Thoracic aorta (tissue), 2 donors: ENCODE measurements around the gene TNRC6B. TPM values are rescaled to one million over a fixed set of nuclear protein-coding genes. Genes with fewer than 3 reads are reported as not detected.

Experiments used
- ATAC-seq: fragments of 150-250 bp; one replicate; pipeline ENCODE4 v1.8.0; 2017; ENCODE audit warnings: low read depth; ENCODE audit not compliant: insufficient number of reproducible peaks, low FRiP score
- DNase-seq: peaks from one replicate; pipeline ENCODE4 v3.0.0-alpha.2; 2020; ENCODE audit warnings: low spot score
- H3K27ac ChIP-seq, 2 donors: fragments of 200-600 bp; sonication (generic); 1 replicate in 1 of 2; 2 replicates in 1 of 2; pipeline ENCODE4 v1.5.1; 2016; ENCODE audit warnings: mild to moderate bottlenecking in 2 of 2, moderate library complexity in 2 of 2
- H3K27me3 ChIP-seq: fragments of 200-600 bp; sonication (generic); replicated peaks from 2 replicates; pipeline ENCODE4 v1.6.0; 2016; ENCODE audit warnings: mild to moderate bottlenecking; ENCODE audit not compliant: insufficient read depth
- H3K36me3 ChIP-seq: fragments of 200-600 bp; sonication (generic); one replicate; pipeline ENCODE4 v1.5.1; 2016
- H3K4me1 ChIP-seq, 2 donors: fragments of 200-600 bp; sonication (generic); 1 replicate in 1 of 2; 2 replicates in 1 of 2; pipeline versions ENCODE4 v1.5.1 to v1.6.0; 2016; ENCODE audit warnings: low read depth in 2 of 2, mild to moderate bottlenecking in 1 of 2; ENCODE audit not compliant: control insufficient read depth in 1 of 2
- H3K4me3 ChIP-seq: fragments of 200-600 bp; sonication (generic); 2 replicates; pipeline ENCODE4 v1.5.1; 2016; ENCODE audit warnings: mild to moderate bottlenecking
- H3K9me3 ChIP-seq: fragments of 200-600 bp; sonication (generic); 2 replicates; pipeline ENCODE4 v1.5.1; 2016
- total RNA-seq, 2 donors: library from RNA; depleted of rRNA; stranded (reverse); fragments of >200 nt; gene quantifications; one replicate each; pipeline versions ENCODE4 v1.1.0 to v1.2.3, GENCODE V29; 2016
- TF ChIP-seq, protein P1 (sequence below): fragments of 200-600 bp; sonication (generic); IDR thresholded peaks from one replicate; pipeline ENCODE4 v1.5.1; 2019; ENCODE audit warnings: antibody characterized with exemption

TNRC6B gene
- total RNA-seq, 2 donors from 2014 or later, result 58.5 to 98.0 TPM

DNA sequence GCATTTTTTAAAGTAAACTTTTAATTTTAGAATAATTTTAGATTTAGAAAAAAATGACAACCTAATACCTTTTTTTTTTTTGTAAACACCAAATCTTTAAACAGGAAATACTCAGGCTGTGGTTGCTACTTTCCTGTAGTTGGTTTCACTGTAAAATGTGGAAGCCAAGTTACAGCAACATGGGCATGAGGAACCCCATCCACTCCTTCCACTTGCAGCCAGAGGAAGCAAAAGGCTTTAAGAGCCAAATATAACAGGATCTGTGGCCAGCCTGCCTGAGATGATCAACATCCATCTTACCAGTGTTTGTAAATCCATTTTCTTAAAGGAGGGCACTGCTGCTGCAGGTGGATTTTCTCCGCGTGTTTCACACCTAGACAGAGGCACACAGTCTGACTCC, 66.2 kb downstream of the TNRC6B start:
- H3K36me3 ChIP-seq, result peaks cover 6% of the 10 kb centered on the region
- no peak overlapping the region for H3K27ac ChIP-seq
- DNase-seq, result no peak
- H3K4me3 ChIP-seq, result no peak overlapping the region
- no peaks in the 10 kb centered on the region for H3K9me3 ChIP-seq
- no peaks in the 10 kb centered on the region for H3K27me3 ChIP-seq
- ATAC-seq, result no peak
- H3K4me1 ChIP-seq, result peaks cover 26 to 33% of the 10 kb centered on the region in 2 donors
- TF ChIP-seq, protein P1, sequence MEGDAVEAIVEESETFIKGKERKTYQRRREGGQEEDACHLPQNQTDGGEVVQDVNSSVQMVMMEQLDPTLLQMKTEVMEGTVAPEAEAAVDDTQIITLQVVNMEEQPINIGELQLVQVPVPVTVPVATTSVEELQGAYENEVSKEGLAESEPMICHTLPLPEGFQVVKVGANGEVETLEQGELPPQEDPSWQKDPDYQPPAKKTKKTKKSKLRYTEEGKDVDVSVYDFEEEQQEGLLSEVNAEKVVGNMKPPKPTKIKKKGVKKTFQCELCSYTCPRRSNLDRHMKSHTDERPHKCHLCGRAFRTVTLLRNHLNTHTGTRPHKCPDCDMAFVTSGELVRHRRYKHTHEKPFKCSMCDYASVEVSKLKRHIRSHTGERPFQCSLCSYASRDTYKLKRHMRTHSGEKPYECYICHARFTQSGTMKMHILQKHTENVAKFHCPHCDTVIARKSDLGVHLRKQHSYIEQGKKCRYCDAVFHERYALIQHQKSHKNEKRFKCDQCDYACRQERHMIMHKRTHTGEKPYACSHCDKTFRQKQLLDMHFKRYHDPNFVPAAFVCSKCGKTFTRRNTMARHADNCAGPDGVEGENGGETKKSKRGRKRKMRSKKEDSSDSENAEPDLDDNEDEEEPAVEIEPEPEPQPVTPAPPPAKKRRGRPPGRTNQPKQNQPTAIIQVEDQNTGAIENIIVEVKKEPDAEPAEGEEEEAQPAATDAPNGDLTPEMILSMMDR, result no peak

- Histone ChIP-seq H3K27ac (no peak overlapping the region), H3K36me3 (peaks cover 6% of the 10 kb centered on the region), H3K4me1 (peaks cover 19 to 27% of the 10 kb centered on the region in 2 donors), H3K27me3 (no peaks in the 10 kb centered on the region), H3K9me3 (no peaks in the 10 kb centered on the region), H3K4me3 (no peak overlapping the region)
- TF ChIP-seq, protein P1, result no peak
- no peak for DNase-seq
- no peak for ATAC-seq
These were observed 66.9 kb downstream of the TNRC6B start for GRCh38 chr22:40244586-40244985.

- DNase-seq (no peak), ATAC-seq (no peak)
- TF ChIP-seq, protein P1, result no peak
- Histone ChIP-seq H3K27me3 (no peaks in the 10 kb centered on the region), H3K36me3 (peaks cover 6% of the 10 kb centered on the region), H3K4me1 (peaks cover 10 to 19% of the 10 kb centered on the region in 2 donors), H3K9me3 (no peaks in the 10 kb centered on the region), H3K27ac (no peak overlapping the region), H3K4me3 (no peak overlapping the region)
These were observed 70.3 kb downstream of the TNRC6B start for GRCh38 chr22:40247976-40248375.

DNA sequence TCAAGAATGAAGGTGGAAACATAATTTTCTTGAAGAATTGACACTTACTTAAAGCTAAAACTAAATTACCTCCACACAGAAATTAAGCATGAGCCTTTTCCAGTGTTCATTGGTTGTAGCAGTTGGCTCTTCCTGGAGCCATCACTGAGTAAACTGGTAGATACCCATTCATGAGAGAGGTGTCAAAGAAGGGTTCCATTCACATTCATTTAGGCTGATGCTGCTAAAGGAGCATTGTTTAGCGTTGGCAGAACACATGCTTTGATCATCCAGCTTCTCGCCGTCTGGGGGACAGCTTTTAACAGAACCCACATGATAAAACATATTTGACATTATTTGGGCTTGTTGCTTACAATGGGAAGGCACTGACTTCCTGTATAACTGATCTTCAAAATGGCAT, 71.6 kb downstream of the TNRC6B start:
- peaks cover 6% of the 10 kb centered on the region for H3K36me3 ChIP-seq
- peaks cover 5 to 7% of the 10 kb centered on the region in 2 donors for H3K4me1 ChIP-seq
- H3K27ac ChIP-seq, result no peak overlapping the region
- H3K9me3 ChIP-seq, result no peaks in the 10 kb centered on the region
- ATAC-seq (no peak), DNase-seq (no peak)
- TF ChIP-seq, protein P1, result no peak
- H3K4me3 ChIP-seq, result no peak overlapping the region
- H3K27me3 ChIP-seq, result no peaks in the 10 kb centered on the region

DNA sequence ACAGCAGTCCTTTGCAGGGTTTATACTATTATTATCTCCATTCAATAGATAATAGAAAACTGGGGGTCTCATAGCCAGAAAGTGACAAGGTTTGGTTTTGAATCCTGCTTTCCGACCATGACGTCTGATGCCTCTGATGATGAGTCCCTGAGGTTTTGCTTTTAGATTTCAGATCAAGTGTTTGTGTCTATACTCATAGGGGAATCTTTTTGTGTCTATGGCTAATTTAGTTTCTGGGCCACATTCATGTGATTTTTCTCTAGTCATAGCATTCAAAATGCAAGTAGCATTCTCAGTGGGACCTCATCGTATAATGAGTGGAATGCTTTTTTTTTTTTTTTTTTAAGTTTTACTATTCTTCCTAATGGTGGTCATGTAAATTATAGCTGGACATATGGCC, 72.9 kb downstream of the TNRC6B start:
- no peak for DNase-seq
- Histone ChIP-seq H3K27ac (no peak overlapping the region), H3K4me1 (peaks cover 3 to 4% of the 10 kb centered on the region in 2 donors), H3K9me3 (no peaks in the 10 kb centered on the region), H3K27me3 (no peaks in the 10 kb centered on the region), H3K36me3 (peaks cover 6% of the 10 kb centered on the region), H3K4me3 (no peak overlapping the region)
- TF ChIP-seq, protein P1, result no peak
- no peak for ATAC-seq
